HEK293 (cell line): ENCODE results near the gene CHID1.

Source experiments
- SP2 ChIP-seq: fragments of 450-650 bp; formaldehyde crosslinking; IDR thresholded peaks from 2 replicates; pipeline ENCODE4 v1.5.1; 2016; ENCODE audit warnings: missing biosample characterization, missing genetic modification characterization
- ZFP41 ChIP-seq: fragments of 450-650 bp; formaldehyde crosslinking; IDR thresholded peaks from 2 replicates; pipeline ENCODE4 v1.5.1; 2016; ENCODE audit warnings: missing biosample characterization, missing genetic modification characterization, borderline replicate concordance
- ZNF658 ChIP-seq: fragments of 450-650 bp; formaldehyde crosslinking; IDR thresholded peaks from 2 replicates; pipeline ENCODE4; 2016; ENCODE audit warnings: missing biosample characterization, missing genetic modification characterization
- ZNF660 ChIP-seq: fragments of 450-650 bp; IDR thresholded peaks from 2 replicates; pipeline ENCODE4 v1.5.1; 2018; ENCODE audit warnings: missing biosample characterization, mild to moderate bottlenecking, missing genetic modification characterization
- TF ChIP-seq, protein P1 (sequence below): fragments of 450-650 bp; formaldehyde crosslinking; IDR thresholded peaks from 2 replicates; pipeline ENCODE4 v1.5.1; 2016; ENCODE audit warnings: missing biosample characterization, missing genetic modification characterization
- TF ChIP-seq, protein P2 (sequence below): fragments of 450-650 bp; formaldehyde crosslinking; IDR thresholded peaks from 2 replicates; pipeline ENCODE4 v1.5.1; 2016; ENCODE audit warnings: missing biosample characterization, missing genetic modification characterization

DNA sequence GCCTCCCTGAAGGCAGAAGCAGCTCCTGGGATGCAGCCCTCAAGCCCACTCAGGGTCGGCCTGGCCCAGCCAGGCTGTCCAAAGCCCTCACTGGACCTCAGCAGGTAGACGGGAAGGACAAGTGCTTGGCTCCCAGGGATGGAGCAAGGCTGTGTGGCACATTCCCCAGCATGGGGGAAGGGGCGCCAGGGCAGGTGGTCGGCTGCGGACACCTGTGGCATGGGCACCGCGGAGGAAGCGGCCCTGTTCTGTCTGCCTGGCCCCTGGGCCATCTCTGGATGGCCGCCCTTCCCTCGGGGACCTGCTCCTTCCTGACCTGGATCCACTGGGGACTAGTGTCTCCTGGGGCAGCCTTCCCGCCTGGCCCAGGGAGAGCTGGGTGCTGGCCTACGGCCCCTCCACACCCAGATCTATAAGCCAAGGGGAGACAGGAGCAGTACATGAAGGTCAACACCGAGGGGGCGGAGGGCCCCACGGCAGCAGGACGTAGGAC, 26.0 kb downstream of the CHID1 start:
- TF ChIP-seq, protein P1, sequence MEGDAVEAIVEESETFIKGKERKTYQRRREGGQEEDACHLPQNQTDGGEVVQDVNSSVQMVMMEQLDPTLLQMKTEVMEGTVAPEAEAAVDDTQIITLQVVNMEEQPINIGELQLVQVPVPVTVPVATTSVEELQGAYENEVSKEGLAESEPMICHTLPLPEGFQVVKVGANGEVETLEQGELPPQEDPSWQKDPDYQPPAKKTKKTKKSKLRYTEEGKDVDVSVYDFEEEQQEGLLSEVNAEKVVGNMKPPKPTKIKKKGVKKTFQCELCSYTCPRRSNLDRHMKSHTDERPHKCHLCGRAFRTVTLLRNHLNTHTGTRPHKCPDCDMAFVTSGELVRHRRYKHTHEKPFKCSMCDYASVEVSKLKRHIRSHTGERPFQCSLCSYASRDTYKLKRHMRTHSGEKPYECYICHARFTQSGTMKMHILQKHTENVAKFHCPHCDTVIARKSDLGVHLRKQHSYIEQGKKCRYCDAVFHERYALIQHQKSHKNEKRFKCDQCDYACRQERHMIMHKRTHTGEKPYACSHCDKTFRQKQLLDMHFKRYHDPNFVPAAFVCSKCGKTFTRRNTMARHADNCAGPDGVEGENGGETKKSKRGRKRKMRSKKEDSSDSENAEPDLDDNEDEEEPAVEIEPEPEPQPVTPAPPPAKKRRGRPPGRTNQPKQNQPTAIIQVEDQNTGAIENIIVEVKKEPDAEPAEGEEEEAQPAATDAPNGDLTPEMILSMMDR = no peak
- TF ChIP-seq ZFP41 (tag by site-specific recombination) = no peak
- TF ChIP-seq SP2 (tag by site-specific recombination) = no peak
- TF ChIP-seq, protein P2, sequence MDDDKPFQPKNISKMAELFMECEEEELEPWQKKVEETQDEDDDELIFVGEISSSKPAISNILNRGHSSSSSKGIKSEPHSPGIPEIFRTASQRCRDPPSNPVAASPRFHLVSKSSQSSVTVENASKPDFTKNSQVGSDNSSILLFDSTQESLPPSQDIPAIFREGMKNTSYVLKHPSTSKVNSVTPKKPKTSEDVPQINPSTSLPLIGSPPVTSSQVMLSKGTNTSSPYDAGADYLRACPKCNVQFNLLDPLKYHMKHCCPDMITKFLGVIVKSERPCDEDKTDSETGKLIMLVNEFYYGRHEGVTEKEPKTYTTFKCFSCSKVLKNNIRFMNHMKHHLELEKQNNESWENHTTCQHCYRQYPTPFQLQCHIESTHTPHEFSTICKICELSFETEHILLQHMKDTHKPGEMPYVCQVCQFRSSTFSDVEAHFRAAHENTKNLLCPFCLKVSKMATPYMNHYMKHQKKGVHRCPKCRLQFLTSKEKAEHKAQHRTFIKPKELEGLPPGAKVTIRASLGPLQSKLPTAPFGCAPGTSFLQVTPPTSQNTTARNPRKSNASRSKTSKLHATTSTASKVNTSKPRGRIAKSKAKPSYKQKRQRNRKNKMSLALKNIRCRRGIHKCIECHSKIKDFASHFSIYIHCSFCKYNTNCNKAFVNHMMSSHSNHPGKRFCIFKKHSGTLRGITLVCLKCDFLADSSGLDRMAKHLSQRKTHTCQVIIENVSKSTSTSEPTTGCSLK = no peak
- TF ChIP-seq ZNF660 (tag by site-specific recombination) = no peak
- TF ChIP-seq ZNF658 (tag by site-specific recombination) = no peak
